NT2/D1 (cell line): ENCODE results near the gene CINP.
"Not testable (repeated sequence)": the region's sequence is repeated elsewhere in the genome, so short reads cannot be mapped to it uniquely, and the experiment has no call there.

ENCODE experiments used
- DNase-seq: peaks from one replicate; pipeline ENCODE4 v3.0.0-alpha.2; 2011; ENCODE audit warnings: low read depth, low spot score
- H3K27me3 ChIP-seq: 2 replicates; pipeline ENCODE4 v1.6.0; 2011; ENCODE audit warnings: mild to moderate bottlenecking; ENCODE audit not compliant: insufficient read length, insufficient read depth
- H3K36me3 ChIP-seq: 2 replicates; pipeline ENCODE4 v1.6.1; 2011; ENCODE audit warnings: mild to moderate bottlenecking, low read length, mixed read lengths; ENCODE audit not compliant: insufficient read depth, insufficient read length
- H3K4me1 ChIP-seq: 2 replicates; pipeline ENCODE4 v1.5.1; 2011; ENCODE audit not compliant: insufficient read depth, insufficient read length
- H3K4me3 ChIP-seq: 2 replicates; pipeline ENCODE4 v1.5.1; 2011; ENCODE audit warnings: low read depth; ENCODE audit not compliant: insufficient read length
- H3K9ac ChIP-seq: 2 replicates; pipeline ENCODE4 v1.6.0; 2011; ENCODE audit warnings: low read depth; ENCODE audit not compliant: insufficient read length
- H3K9me3 ChIP-seq: 2 replicates; pipeline ENCODE4 v1.5.1; 2011; ENCODE audit warnings: mild to moderate bottlenecking, low read length; ENCODE audit not compliant: insufficient read depth
- SUZ12 ChIP-seq: IDR thresholded peaks from 2 replicates; pipeline ENCODE4 v1.6.1; 2011; ENCODE audit not compliant: insufficient read length, insufficient read depth; ENCODE audit errors: extremely low read depth
- YY1 ChIP-seq: IDR thresholded peaks from 2 replicates; pipeline ENCODE4 v1.6.1; 2011; ENCODE audit not compliant: insufficient read length, insufficient read depth
- ZNF274 ChIP-seq: IDR thresholded peaks from 2 replicates; pipeline ENCODE4 v1.6.1; 2011; ENCODE audit warnings: mild to moderate bottlenecking, low read depth, low read length

The CINP gene

DNA sequence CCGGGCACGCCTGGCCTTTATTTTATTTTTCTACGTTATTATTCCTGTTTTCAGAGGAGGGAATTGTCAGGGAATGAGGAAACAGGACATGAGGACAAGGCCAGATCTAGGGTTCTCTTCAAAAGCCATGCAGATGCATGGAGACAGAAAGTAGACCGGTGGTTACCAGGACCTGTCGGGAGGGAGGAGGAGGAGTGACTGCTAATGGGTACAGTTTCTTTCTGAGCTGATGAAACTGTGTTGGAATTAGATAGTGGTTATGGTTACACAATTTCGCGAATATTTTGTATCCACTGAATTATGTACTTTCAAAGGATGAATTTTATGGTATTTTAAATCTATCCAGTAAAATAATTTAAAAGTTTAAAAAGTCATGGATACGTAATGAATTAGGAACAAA lies 31.9 kb downstream of the CINP start:
- TF ChIP-seq ZNF274 (no peak), SUZ12 (no peak), YY1 (no peak)
- peaks cover 33% of the 10 kb centered on the region for H3K36me3 ChIP-seq
- no peak overlapping the region for H3K4me3 ChIP-seq
- no peaks in the 10 kb centered on the region for H3K27me3 ChIP-seq
- no peaks in the 10 kb centered on the region for H3K4me1 ChIP-seq
- no peak for DNase-seq
- H3K9ac ChIP-seq = no peak overlapping the region
- no peaks in the 10 kb centered on the region for H3K9me3 ChIP-seq

DNA sequence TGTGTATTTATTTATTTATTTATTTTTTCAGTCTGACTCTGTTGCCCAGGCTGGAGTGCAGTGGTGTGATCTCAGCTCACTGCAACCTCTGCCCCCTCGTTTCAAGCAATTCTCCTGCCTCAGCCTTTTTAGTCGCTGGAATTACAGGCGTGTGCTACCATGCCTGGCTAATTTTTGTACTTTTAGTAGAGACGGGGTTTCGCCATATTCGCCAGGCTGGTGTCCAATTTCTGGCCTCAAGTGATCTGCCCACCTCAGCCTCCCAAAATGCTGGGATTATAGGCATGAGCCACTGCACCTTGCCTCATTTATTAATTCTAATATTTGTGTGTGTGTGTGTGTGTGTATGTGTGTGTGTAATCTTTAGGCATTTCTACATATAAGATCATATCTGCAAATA lies 33.3 kb downstream of the CINP start:
- not testable (repeated sequence) for H3K27me3 ChIP-seq, H3K9me3 ChIP-seq, H3K4me1 ChIP-seq, H3K4me3 ChIP-seq, H3K9ac ChIP-seq, DNase-seq
- peaks cover 25% of the 10 kb centered on the region for H3K36me3 ChIP-seq

DNA sequence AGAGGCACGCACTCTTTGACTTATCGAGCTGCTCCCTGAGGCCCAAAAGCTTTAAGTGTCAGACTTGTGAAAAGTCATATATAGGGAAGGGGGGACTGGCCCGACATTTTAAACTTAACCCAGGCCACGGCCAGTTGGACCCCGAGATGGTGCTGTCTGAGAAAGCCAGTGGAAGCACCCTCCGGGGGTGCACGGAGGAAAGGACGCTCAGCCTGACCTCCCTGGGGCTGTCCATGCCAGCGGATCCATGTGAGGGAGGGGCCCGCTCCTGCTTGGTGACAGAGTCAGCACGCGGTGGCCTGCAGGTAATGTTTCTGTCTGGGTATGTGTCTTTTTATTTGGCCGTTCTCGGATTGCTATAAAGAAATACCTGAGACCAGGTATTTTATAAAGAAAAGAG lies 36.1 kb downstream of the CINP start:
- no peak for TF ChIP-seq YY1
- no peak for TF ChIP-seq SUZ12
- no peak for TF ChIP-seq ZNF274
- Histone ChIP-seq H3K9ac (no peak overlapping the region), H3K4me3 (no peak overlapping the region), H3K27me3 (no peaks in the 10 kb centered on the region), H3K36me3 (peaks cover 15% of the 10 kb centered on the region), H3K9me3 (no peaks in the 10 kb centered on the region), H3K4me1 (no peaks in the 10 kb centered on the region)
- DNase-seq = no peak

DNA sequence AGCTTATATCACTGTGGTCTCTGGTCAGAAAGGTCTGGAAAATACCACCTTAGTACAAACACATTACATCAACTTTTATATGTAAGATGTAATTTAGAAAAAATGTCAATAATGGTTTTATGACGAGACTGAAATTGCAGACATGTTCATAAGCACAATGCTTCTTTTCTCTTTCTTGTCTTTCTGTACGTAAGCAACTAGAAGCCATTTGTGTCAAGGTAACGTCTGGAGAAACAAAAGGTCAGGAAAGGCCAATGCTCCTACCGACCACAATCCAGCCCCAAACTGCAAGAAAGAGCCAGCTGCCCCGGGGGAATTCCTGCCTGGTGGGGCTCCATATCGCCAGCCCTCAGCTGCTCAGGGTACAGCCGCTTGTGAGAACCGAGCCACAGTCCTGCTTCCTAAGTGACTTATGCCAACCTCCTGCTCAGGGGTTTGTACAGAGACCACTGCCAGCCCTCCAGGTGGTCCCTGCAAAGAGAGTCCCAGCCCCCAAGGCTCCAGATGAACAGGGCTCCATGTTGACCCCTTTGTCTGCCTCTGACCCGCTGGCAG lies 36.8 kb downstream of the CINP start:
- no peaks in the 10 kb centered on the region for H3K9me3 ChIP-seq
- DNase-seq = no peak
- H3K4me3 ChIP-seq = no peak overlapping the region
- H3K9ac ChIP-seq = no peak overlapping the region
- peaks cover 15% of the 10 kb centered on the region for H3K36me3 ChIP-seq
- no peaks in the 10 kb centered on the region for H3K4me1 ChIP-seq
- no peak for TF ChIP-seq YY1
- no peak for TF ChIP-seq SUZ12
- no peak for TF ChIP-seq ZNF274
- no peaks in the 10 kb centered on the region for H3K27me3 ChIP-seq

DNA sequence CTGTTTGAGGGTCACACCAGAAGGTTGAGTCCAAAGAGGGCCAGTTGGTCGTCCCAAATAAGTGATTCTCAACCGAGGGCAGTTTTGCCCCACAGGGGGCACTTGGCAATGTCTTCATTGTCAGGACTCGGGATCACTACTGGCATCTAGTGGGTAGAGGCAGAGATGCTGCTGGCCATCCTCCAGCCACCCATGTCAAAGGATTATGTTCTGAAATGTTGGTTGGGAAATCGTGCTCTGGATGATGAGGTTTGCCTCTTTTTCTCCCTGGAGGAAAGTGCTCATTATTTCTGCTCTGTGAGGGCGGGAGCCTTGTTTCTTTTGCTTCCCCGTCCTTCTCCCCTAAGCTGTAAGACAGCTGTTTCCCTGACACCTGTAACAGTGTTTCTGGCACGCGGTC lies 39.6 kb downstream of the CINP start:
- Histone ChIP-seq H3K4me1 (no peaks in the 10 kb centered on the region), H3K36me3 (peaks cover 11% of the 10 kb centered on the region), H3K4me3 (no peak overlapping the region), H3K9ac (no peak overlapping the region), H3K9me3 (no peaks in the 10 kb centered on the region), H3K27me3 (no peaks in the 10 kb centered on the region)
- no peak for TF ChIP-seq SUZ12
- no peak for TF ChIP-seq ZNF274
- TF ChIP-seq YY1 = no peak
- DNase-seq = no peak

DNA sequence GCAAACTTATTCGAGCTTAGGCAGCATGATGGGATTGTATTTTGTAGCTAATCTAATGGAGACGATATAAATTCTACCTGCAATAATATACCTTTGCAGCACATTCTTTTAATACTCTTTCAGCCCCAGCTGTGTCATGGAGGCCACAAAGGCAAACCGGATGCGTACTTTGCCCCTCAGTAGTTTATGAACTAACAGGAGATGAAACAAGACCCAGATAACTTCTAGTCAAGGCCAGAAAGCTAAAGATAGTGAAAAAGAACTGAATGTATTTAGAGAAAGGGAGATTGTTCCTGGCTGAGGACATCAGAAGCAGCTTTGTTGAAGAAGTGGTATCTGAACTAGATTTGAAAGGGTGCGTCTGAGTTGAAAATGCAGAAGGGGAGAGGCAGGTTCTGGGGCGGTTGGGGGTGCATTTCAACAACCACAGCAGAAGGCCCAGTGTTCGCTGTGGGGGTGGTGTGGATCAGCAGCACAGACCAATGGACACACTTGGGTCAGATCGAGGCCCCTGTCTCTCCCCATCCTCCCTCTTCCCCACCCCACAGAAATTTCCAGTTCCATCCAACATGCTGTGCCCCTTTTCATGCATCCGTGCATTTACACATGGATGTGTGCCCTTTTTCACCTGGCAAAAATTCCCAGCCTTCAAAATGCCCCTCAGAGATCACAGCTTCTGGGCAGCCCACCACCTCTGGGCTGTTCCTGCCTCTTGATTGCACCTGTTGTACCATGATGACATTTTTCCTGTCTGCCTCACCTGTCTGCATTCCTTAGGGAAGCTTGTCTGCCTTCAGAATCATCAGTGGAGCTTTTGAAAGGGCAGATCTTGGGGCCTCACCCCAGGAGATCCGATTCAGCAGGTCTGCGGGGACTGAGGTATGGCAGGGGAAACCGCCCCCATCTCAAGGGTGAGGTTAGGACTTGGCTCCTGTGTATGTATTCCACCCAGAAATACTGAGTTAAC lies 41.0 kb downstream of the CINP start:
- Histone ChIP-seq H3K27me3 (no peaks in the 10 kb centered on the region), H3K4me1 (no peaks in the 10 kb centered on the region), H3K4me3 (no peak overlapping the region), H3K36me3 (peaks cover 8% of the 10 kb centered on the region), H3K9ac (no peak overlapping the region), H3K9me3 (no peaks in the 10 kb centered on the region)
- DNase-seq = no peak
- TF ChIP-seq ZNF274 (no peak), YY1 (no peak), SUZ12 (no peak)

DNA sequence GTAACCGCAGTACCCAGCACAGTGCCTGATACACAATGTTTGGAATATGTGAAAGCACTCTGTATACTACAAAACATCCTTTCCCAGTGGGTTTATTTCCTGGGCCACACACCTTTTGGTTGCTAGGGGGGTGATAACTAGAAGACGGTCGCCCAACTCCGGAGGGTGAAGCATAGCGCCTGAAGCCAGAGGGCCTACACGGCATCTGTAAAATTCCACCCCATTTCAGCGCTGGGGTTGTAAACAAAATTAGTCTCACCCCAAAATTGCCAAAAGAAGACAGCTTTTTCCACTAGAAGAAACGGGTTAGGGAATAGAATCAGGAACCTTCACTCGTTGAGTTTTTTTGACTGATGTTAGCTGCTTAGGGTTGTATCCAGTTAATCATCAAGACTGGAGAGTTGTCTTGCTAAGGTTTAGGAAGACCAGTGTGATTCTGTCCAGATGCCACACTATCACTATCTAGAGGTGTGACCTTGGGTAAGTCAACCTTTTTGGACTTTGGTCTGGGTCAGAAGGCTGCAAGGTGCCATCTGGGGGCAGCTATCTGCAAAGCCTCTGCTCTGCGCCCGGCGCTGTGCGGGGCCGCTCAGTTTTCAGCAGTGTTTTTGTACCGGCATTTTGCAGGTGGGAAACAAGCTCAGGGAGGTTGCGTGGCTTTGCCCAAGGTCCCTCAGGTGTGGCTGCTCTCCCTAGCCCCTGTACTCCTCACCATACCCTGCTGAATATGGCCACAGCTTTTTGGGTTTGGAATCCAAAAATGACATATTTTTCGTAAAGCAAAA lies 41.8 kb downstream of the CINP start:
- no peak for DNase-seq
- no peaks in the 10 kb centered on the region for H3K27me3 ChIP-seq
- peak overlapping the region; percentile 84 for H3K4me3 ChIP-seq
- H3K36me3 ChIP-seq = peaks cover 8% of the 10 kb centered on the region
- no peaks in the 10 kb centered on the region for H3K9me3 ChIP-seq
- H3K9ac ChIP-seq = peak overlapping the region; percentile 86
- H3K4me1 ChIP-seq = no peaks in the 10 kb centered on the region
- TF ChIP-seq YY1 = no peak
- TF ChIP-seq SUZ12 = no peak
- no peak for TF ChIP-seq ZNF274
